Glutamatergic neuron (in vitro differentiated cells): ENCODE results near the gene SLC38A10. TPM values are rescaled to one million over a fixed set of nuclear protein-coding genes. Genes with fewer than 3 reads are reported as not detected.

ENCODE experiments used
- DNase-seq: peaks from one replicate; pipeline ENCODE4 v3.0.0; 2022
- H3K27ac Mint-ChIP-seq: one replicate; pipeline ENCODE4 v1.8.0; 2020; ENCODE audit warnings: mild to moderate bottlenecking, mixed read lengths, inconsistent platforms; ENCODE audit not compliant: unreplicated experiment
- H3K27me3 Mint-ChIP-seq: one replicate; pipeline ENCODE4 v1.8.0; 2020; ENCODE audit warnings: mild to moderate bottlenecking, moderate library complexity, mixed read lengths, inconsistent platforms; ENCODE audit not compliant: unreplicated experiment
- H3K36me3 Mint-ChIP-seq: one replicate; pipeline ENCODE4 v1.8.0; 2020; ENCODE audit warnings: mild to moderate bottlenecking, mixed read lengths, inconsistent platforms; ENCODE audit not compliant: unreplicated experiment
- H3K4me1 Mint-ChIP-seq: one replicate; pipeline ENCODE4 v1.8.0; 2020; ENCODE audit warnings: mild to moderate bottlenecking, low read depth, mixed read lengths, inconsistent platforms; ENCODE audit not compliant: unreplicated experiment
- H3K4me3 Mint-ChIP-seq: one replicate; pipeline ENCODE4 v1.8.0; 2020; ENCODE audit warnings: mild to moderate bottlenecking, mixed read lengths, inconsistent platforms; ENCODE audit not compliant: unreplicated experiment
- H3K9me3 Mint-ChIP-seq: one replicate; pipeline ENCODE4 v1.8.0; 2020; ENCODE audit warnings: mild to moderate bottlenecking, moderate library complexity, mixed read lengths, inconsistent platforms; ENCODE audit not compliant: unreplicated experiment
- total RNA-seq: library from RNA; stranded (reverse); fragmentation: NEBNext Ultra II Directional; extraction: Animal tissue kit (Norgen Biotek cat#: 25700); gene quantifications from one replicate; pipeline ENCODE4 v1.2.1, GENCODE V29; 2021; ENCODE audit not compliant: unreplicated experiment
- TF ChIP-seq, protein P1 (sequence below): fragments of 200-600 bp; sonication (generic); IDR thresholded peaks from one replicate; pipeline ENCODE4 v1.5.0; 2021; ENCODE audit not compliant: partially characterized antibody, unreplicated experiment

SLC38A10 gene
- total RNA-seq, 1 donor from 2014 or later: 92.4 TPM

DNA sequence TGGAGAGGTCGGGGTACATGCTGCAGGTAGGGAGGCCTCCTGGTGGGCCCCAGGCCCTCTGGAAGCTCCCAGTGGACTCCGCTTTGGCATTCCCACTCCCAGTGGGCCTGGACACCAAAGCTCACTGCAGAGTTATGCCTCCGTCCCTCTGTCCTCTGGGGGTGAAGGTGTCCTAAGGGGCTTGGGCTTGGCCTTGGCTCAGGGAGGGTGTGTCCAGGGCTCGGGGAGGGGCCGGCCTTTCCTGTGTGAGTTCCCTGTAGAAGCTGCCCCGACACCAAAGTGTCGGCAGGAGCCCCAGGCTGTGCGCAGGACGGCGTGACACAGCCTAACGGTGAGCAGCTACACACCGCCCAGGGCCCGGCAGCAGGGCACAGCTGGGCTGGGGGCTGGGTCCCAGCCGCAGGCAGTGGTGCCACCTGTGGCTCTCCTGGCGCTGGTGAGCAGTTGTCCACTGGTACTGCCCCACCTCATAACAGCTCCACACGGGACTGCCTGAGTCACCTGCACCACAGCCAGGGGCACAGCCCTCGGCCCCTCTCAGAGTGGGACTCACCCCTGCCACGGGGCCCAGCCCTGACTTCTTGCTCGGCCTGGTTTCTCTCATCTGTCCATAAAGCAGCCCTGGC, 62.4 kb downstream of the SLC38A10 start:
- Mint-ChIP-seq H3K4me1 (peaks cover 13% of the 10 kb centered on the region), H3K36me3 (peaks cover 6% of the 10 kb centered on the region), H3K27ac (no peak overlapping the region), H3K27me3 (peaks cover 10% of the 10 kb centered on the region), H3K4me3 (no peak overlapping the region), H3K9me3 (peaks cover 7% of the 10 kb centered on the region)
- no peak for DNase-seq
- TF ChIP-seq, protein P1, sequence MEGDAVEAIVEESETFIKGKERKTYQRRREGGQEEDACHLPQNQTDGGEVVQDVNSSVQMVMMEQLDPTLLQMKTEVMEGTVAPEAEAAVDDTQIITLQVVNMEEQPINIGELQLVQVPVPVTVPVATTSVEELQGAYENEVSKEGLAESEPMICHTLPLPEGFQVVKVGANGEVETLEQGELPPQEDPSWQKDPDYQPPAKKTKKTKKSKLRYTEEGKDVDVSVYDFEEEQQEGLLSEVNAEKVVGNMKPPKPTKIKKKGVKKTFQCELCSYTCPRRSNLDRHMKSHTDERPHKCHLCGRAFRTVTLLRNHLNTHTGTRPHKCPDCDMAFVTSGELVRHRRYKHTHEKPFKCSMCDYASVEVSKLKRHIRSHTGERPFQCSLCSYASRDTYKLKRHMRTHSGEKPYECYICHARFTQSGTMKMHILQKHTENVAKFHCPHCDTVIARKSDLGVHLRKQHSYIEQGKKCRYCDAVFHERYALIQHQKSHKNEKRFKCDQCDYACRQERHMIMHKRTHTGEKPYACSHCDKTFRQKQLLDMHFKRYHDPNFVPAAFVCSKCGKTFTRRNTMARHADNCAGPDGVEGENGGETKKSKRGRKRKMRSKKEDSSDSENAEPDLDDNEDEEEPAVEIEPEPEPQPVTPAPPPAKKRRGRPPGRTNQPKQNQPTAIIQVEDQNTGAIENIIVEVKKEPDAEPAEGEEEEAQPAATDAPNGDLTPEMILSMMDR: no peak

DNA sequence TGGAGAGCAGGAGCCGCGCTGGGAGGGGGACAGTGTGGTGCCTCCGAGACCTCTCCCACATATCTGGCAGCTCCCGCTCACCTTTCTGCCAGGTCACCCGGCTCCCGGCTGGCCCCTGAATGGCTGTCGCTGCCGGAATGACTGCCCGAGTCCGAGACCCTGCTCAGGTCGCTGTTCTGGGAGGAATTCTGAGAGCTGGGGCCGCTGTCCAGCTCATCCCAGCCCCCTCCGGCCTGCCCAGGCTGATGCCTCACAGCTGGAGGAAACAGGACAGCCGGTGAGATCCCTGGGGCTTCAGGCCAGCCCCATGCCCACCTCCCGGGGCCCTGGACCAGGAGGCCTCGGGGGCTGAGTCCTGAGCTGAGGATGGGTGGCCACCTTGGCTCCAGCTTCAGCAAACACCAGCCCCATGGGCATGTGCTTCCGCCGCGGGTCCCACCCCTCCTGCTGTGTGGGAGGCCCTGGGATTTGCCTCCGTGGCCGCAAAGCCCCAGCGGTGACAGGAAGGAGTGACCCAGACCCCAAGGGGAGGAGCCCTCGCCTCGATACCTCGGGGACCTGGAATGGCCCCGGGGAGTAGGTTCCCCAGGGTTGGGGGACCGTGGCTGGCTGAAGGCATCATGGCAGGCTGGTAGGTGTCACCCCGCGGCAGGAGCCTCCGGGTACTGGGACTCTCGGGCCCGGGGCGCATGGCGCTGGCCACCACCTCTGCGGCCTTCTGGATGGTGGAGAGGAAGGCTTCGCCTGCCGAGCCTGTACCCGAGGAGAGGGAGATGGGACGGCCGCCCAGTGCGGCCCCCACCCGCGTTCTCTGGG, 63.1 kb downstream of the SLC38A10 start:
- Mint-ChIP-seq H3K4me1 (peaks cover 7% of the 10 kb centered on the region), H3K4me3 (no peak overlapping the region), H3K27me3 (peaks cover 10% of the 10 kb centered on the region), H3K27ac (no peak overlapping the region), H3K9me3 (peaks cover 7% of the 10 kb centered on the region), H3K36me3 (peaks cover 10% of the 10 kb centered on the region)
- TF ChIP-seq, protein P1: no peak
- no peak for DNase-seq

DNA sequence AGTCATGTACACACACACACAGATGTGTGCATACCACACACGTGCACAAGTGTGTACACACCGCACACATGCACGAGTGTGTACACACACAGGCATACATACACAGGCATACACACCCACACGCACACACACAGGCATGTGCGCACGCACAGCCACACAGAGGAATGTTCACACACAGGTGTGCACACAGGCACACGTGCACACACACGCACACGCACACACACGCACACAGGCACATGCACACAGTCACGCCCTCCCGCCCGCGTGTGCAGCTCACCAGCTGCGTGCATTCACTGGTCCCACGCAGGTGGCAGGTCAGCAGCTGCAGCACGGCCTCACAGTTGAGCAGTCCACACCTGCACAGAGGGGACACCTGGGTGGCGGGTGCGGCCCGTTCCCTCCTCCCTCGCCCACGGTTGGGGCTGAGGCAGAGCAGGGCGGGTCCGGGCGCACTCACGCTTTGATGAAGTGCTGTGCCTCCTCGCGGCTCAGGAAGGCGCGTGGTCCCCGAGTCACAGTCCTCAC, 63.9 kb downstream of the SLC38A10 start:
- Mint-ChIP-seq H3K4me1 (peaks cover 7% of the 10 kb centered on the region), H3K36me3 (peaks cover 10% of the 10 kb centered on the region), H3K27ac (no peak overlapping the region), H3K9me3 (peaks cover 7% of the 10 kb centered on the region), H3K27me3 (peaks cover 10% of the 10 kb centered on the region), H3K4me3 (peak overlapping the region; percentile 8)
- TF ChIP-seq, protein P1: no peak
- DNase-seq: peak; percentile 15

DNA sequence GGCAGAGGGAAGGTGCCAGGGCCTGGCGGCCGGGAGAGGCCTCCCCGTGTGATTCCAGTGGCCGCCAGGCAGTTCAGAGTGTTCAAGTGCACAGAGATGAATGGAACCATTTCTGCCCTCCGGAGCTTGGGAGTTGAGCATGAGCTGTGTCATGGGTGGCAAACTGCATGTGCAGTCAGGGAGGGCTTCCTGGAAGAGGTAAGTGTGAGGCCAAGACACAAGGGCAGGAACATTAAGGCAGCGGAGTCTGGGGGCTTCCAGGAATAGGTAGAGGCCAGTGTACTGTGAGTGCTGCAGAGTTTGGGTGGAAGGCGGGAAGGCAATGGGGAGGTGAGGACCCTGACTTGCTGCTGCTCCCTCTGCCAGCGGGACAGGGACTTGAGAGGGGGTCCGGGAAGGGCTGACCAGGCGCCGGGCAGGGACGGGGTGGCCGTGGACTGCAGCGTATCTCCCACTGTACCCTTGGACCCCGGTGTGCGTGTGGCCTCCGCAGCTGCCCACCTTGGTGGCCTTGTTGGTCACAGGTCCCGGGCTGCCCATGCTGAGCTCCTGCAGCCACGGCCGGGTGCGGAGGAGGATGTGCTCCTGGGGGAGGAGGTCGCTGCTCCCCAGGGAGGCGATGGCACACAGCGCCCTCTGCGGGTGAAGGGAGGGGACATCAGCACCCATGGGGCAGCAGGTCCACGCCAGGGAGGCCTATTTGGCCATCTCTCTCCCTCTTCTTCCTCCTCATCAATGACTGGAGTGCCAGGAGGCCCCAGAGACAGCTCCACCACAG, 64.9 kb downstream of the SLC38A10 start:
- peaks cover 7% of the 10 kb centered on the region for H3K4me1 Mint-ChIP-seq
- H3K9me3 Mint-ChIP-seq: peaks cover 11% of the 10 kb centered on the region
- H3K27me3 Mint-ChIP-seq: peaks cover 10% of the 10 kb centered on the region
- peaks cover 15% of the 10 kb centered on the region for H3K36me3 Mint-ChIP-seq
- no peak overlapping the region for H3K4me3 Mint-ChIP-seq
- TF ChIP-seq, protein P1: no peak
- DNase-seq: peak; percentile 16
- no peak overlapping the region for H3K27ac Mint-ChIP-seq
